Skeletal muscle tissue (tissue), 5 donors: ENCODE results near the gene FAM161B. TPM values are rescaled to one million over a fixed set of nuclear protein-coding genes. Genes with fewer than 3 reads are reported as not detected.

Experiments
- H3K27ac ChIP-seq: one replicate; pipeline ENCODE4 v1.7.0; 2013; ENCODE audit warnings: mild to moderate bottlenecking, low read depth, low read length, inconsistent platforms
- H3K27me3 ChIP-seq, 3 donors: one replicate each; pipeline ENCODE4 v1.7.0; 2013; ENCODE audit warnings: low read length in 3 of 3; ENCODE audit not compliant: control insufficient read depth in 3 of 3, insufficient read depth in 3 of 3
- H3K36me3 ChIP-seq, 3 donors: one replicate each; pipeline ENCODE4 v1.7.0; 2013; ENCODE audit warnings: low read length in 3 of 3; ENCODE audit not compliant: control insufficient read depth in 3 of 3, insufficient read depth in 3 of 3
- H3K4me1 ChIP-seq, 3 donors: one replicate each; pipeline ENCODE4 v1.7.0; 2013; ENCODE audit warnings: low read length in 3 of 3, mild to moderate bottlenecking in 3 of 3; ENCODE audit not compliant: control insufficient read depth in 3 of 3, insufficient read depth in 3 of 3
- H3K4me3 ChIP-seq, 3 donors: one replicate each; pipeline ENCODE4 v1.7.0; 2013; ENCODE audit warnings: low read length in 3 of 3
- H3K9ac ChIP-seq, 3 donors: one replicate each; pipeline ENCODE4 v1.7.0; 2013; ENCODE audit warnings: low read length in 3 of 3, mild to moderate bottlenecking in 3 of 3, moderate library complexity in 2 of 3, low read depth in 1 of 3
- H3K9me3 ChIP-seq, 3 donors: one replicate each; pipeline ENCODE4 v1.7.0; 2013; ENCODE audit warnings: low read length in 3 of 3; ENCODE audit not compliant: control insufficient read depth in 3 of 3
- small RNA-seq: library from RNA; depleted of rRNA; stranded (forward); fragments of <200 nt; gene quantifications from one replicate; pipeline ENCODE3, GENCODE V24; 2014
- total RNA-seq: library from RNA; depleted of rRNA; stranded (reverse); fragments of >200 nt; gene quantifications from one replicate; pipeline ENCODE4 v1.2.3, GENCODE V29; 2014
- donor health status: Osteomylitis.

FAM161B gene
- total RNA-seq, 1 donor from 2014 or later: 5.7 TPM

GRCh38 chr14:73887318-73887616 is 62.6 kb downstream of the FAM161B start:
- no peaks in the 10 kb centered on the region for H3K27me3 ChIP-seq
- no peaks in the 10 kb centered on the region for H3K9me3 ChIP-seq
- H3K27ac ChIP-seq: peak overlapping the region; percentile 84
- H3K4me3 ChIP-seq: peak overlapping the region; percentile 79 to 89 (median 87)
- peaks cover 0 to 3% (median 0%) of the 10 kb centered on the region in 3 donors for H3K36me3 ChIP-seq
- peak overlapping the region; percentile 93 to 97 (median 94) for H3K9ac ChIP-seq
- peaks cover 9 to 19% (median 13%) of the 10 kb centered on the region in 3 donors for H3K4me1 ChIP-seq

GRCh38 chr14:73886449-73887317 is 63.2 kb downstream of the FAM161B start, which contains the start of gene ZNF410:
TSS of gene ZNF410 (plus strand) at chr14:73886859. CDS start at chr14:73892176, 5,317 bp downstream.
- Histone ChIP-seq H3K4me3 (peak within 1 kb of the TSS; percentile 79 to 89 (median 87)), H3K36me3 (peaks cover 0 to 3% (median 2%) of the 10 kb centered on the region in 3 donors), H3K9me3 (no peaks in the 10 kb centered on the region), H3K27me3 (no peaks in the 10 kb centered on the region), H3K9ac (peak within 1 kb of the TSS; percentile 93 to 97 (median 94)), H3K4me1 (peaks cover 9 to 19% (median 13%) of the 10 kb centered on the region in 3 donors), H3K27ac (peak within 1 kb of the TSS; percentile 84)

GRCh38 chr14:73884438-73885190 is 65.3 kb downstream of the FAM161B start:
- H3K27ac ChIP-seq: no peak overlapping the region
- no peak overlapping the region for H3K9ac ChIP-seq
- H3K4me3 ChIP-seq: no peak overlapping the region

More at GRCh38 chr14:73884438-73885190, 65.3 kb downstream of the FAM161B start:
- H3K4me1 ChIP-seq: peaks cover 9 to 19% (median 13%) of the 10 kb centered on the region in 3 donors
- no peaks in the 10 kb centered on the region for H3K27me3 ChIP-seq
- peaks cover 2 to 9% (median 3%) of the 10 kb centered on the region in 3 donors for H3K36me3 ChIP-seq
- H3K9me3 ChIP-seq: no peaks in the 10 kb centered on the region

Small RNA genes lying within 50 kb of the gene (small RNA-seq; reads per million reads assigned to genes)
- gene RF00019: not detected

Other genes starting within 250 kb of the FAM161B start
- gene PNMA1, start 235.7 kb downstream of the FAM161B start, total RNA-seq: 15.1 TPM
- gene PTGR2, start 98.3 kb downstream of the FAM161B start, total RNA-seq: 5.7 TPM
- gene ZNF410, start 63.2 kb downstream of the FAM161B start, total RNA-seq: 71.0 TPM
- gene COQ6, start 208 bp upstream of the FAM161B start, total RNA-seq: 34.4 TPM
- gene ENTPD5, start 69.2 kb upstream of the FAM161B start, total RNA-seq: 5.2 TPM
- 2.1 TPM for gene BBOF1, start 69.3 kb upstream of the FAM161B start, total RNA-seq
- 24.0 TPM for gene ALDH6A1, start 134.4 kb upstream of the FAM161B start, total RNA-seq
- 11.5 TPM for gene LIN52, start 134.9 kb upstream of the FAM161B start, total RNA-seq